HG03521 (cell line): ENCODE data around the gene BRICD5.
"Not testable (repeated sequence)": the region's sequence is repeated elsewhere in the genome, so short reads cannot be mapped to it uniquely, and the experiment has no call there.

Experiments used
- ATAC-seq: cut with Tn5 transposase; IDR thresholded peaks from one replicate; pipeline ENCODE4 v1.9.1; 2021; ENCODE audit warnings: mild to moderate bottlenecking, moderate library complexity; ENCODE audit not compliant: unreplicated experiment

The BRICD5 gene

DNA sequence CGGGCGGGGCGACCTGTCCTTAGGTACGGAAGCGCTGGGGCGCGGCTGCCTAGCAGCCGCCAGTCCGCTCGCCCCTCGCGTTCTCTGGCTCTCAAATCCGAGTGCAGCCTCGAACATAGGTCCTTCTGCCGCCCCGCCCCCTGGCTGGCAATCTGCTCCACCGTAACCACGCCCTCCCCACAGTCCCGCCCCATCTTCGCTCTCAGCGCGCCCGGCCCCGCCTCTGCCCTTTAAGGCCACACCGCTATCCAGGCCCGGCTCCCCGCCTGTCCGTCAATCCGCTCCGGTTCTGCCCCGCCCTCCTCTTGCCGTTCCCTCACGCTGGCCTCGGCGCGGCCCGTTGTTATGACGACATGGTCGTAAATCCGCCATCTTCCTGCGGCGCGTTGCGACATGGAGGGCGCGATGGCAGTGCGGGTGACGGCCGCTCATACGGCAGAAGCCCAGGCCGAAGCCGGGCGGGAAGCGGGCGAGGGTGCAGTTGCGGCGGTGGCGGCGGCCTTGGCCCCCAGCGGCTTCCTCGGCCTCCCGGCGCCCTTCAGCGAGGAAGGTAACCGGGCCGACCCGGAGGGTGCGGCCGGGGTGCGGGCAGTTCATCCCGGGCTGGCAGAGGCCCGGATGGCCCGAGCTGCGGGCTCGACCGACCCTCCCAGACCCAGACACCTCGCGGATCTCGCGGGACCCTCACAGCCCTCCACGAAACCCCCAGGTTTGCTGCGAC is 12.7 kb upstream of the BRICD5 start, which contains the start of gene E4F1:
TSS of gene E4F1 (plus strand) at position 371 of the 721 bp plus-strand sequence. CDS start at position 394, 23 bp downstream.
- peak; percentile 94 for ATAC-seq

DNA sequence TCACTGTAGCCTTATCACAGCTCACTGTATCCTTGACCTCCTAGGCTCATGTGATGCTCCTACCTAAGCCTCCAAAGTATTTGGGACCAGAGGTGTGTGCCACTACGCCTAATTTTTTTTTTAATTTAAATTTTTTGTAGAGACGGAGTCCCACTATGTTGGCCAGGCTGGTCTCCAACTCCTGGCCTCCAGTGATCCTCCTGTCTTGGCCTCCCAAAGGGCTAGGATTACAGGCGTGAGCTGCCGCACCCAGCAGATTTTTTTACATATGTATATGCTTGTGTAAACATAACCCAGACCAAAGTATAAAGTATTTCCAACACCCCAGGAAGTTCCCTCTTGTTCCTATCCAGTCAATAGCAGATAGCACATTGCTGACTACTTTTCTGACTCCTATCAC is 5.7 kb upstream of the BRICD5 start:
- no peak for ATAC-seq

DNA sequence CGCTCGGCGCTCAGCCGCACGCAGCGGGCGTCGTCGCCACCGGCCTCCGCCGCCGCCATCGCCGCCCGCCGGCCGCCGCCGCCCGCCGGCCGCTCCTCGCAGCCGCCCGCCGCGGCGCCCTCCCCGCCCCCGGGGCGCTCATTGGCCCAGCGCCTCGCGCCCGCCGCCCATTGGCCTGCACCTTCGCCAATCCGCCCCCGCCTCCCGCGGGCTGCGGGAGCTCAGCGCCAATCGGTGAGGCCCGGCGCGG is 4.0 kb upstream of the BRICD5 start, which contains the start of gene PGP:
TSS of gene PGP (minus strand) at position 122 of the 250 bp plus-strand sequence. CDS start at position 59, 63 bp downstream.
- peak; percentile 88 for ATAC-seq

DNA sequence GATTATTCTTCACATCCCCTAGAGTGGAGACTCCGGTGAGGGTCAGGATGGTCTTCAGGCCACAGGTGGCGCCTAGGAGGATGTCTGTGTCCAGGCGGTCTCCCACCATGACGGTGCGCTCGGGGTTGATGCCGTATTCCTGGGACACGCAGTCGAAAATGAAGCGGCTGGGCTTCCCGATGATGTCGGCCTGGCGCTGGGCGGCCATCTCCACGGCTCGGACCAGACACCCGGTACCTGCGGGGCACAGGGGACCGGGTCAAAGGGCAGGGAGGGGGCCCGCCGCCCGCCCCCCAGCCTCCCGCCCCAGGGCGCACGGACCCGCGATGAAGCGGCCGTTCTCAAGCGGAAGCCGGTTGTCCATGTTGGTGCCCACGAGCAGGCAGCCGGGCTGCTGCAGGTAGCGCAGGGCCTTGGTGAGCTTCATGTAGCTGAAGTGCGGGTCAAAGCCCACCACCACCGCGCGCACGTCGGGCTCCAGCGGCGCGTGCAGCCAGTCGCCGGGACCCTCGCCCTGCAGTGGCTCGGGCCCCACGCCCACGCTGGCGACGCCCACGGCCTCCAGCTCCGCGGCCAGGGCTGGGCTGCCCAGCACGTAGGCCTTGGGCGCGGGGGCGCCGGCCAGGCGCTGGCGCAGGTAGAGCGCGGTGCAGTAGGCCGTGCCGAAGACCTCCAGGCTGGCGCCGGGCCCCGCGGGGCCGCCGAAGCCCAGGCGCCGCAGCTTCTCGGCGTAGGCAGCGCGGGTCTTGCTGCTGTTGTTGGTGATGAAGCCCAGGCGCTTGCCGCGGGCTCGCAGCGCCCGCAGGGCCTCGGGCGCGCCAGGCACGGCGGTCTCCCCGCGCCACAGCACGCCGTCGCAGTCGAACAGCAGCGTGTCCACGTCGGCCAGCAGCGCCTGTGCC is 3.4 kb upstream of the BRICD5 start:
- peak; percentile 7 for ATAC-seq

DNA sequence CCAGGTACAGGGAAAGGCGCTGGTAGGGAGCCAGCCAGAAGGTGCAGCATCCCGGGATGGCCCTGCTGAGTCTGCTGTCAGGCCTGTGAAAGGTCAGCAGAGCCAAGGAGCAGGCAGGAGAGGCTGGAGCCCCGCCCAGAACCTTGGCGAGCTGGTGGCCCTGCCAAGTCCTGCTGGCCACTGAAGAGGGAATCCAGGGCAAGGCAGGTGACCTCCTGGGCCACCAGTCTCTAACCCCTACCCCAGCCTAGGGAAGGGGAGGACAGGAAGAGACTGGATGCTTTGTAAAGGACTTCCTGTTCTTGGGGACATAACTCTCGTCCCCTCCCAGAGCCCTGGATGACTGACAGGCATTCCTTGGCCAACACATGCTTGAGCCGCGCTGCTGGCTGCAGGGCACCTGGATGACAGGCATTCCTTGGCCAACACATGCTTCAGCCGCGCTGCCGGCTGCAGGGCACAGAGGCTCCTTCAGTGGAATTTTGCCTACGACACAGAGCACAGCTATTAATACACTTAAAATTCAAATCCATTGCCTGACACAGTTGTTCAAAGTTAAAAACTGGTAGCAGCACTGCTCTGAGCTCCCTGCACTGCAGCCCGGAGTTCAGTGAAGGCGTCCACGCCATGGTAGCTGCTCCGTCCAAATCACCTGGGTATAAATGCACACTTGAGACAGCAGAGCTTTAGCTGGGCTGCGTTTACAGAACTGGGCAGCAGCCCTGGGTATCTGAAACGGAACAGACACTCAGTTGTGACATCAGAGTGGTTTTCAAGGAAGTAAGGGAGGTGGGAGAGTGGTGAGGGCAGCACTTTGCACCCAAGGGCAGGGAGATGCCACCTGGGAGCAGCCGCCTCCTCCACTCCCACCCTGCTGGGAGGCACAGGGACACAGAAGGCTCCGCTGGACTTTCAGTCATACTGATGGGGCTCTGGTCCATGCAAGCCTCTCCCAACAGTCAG is 2.0 kb upstream of the BRICD5 start:
- ATAC-seq, result no peak

DNA sequence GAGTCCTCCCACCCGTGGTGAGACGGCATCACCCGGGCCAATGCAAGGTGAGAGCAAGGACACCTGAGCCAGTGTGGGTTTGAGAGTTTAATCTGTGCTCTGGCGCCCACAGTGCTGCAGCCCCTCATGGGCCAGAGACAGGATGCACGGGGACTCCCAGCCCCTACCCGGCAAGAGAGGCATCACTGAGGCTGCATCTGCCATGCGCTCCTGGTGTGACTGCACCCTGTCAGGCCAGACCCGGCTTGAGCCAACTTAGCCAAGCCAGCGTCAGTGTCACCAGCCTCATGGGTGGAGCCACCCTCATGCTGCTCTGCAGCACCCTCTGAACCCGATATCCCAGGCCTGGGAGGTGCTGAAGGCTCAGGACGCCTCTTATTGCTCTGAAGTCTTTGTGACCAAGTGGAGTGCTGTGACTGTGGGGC is 1.3 kb upstream of the BRICD5 start:
- no peak for ATAC-seq

DNA sequence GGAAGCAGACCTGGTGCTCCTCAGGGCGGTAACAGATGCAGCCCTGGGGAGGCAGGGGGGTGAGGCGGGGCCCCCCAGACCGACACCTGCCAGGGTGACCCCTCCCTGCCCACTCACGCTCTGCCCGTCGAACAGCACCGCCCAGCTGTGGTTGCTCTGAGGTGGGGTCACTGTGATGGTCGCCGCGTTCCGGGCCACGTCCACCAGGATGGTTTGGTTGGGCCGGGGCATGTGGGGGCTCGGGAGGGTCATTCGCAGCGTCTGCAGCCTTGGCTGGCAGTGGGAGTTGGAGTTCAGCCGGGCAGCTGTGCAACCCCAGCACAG is 692 bp downstream of the BRICD5 start:
- ATAC-seq, result no peak

DNA sequence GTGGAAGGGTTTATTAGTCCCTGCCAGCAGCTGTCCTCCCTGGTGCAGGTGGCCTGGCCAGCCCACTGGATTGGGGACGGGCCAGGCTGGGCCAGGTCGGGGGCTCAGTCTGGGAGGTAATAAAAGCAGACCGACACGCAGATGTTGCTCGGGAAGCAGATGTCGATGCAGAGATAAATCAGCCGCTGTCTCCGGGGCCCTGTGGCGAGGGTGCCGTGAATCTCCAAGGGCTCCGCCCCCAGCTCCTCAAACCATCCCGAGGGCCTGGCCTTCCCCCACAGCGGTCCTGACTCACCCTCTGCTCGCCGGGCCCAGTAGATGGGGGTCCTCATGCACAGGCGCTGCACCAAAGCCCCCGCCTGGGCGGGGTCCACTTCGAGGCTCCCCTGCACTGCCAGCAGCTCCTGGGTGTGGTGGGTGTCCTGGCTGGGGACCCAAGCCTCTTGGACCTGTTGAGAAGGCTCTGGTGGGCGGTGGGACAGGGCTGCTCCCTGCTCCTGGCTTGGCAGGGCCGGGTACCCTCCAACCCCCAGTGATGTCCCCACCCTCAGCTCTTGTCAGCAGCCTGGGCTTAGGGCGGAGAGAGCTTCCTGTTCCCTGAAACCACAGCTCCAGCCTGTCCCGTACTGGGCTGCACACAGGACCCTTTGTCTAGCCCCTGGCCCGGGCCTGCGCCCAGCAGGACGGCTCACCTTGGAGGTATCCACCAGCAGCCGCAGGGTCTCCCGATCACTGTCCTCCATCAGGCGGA is 1.2 kb downstream of the BRICD5 start:
- ATAC-seq, result no peak

DNA sequence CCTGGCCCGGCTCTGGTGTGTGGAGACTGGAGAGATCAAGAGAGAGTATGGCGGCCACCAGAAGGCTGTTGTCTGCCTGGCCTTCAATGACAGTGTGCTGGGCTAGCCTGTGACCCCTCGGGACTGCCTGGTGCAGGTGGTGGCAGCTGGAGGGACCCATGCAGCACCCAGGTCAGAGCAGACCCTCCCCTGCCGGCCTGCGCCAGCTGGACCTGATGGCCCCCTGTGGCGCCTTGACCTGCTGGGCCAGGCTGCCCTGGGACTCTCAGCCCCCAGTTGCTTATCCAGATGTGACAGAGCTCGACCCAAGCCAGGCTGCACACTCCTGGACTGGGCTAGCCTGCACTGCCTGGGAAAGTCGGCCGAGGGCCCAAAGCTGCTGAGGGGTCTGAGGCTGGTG is 1.9 kb downstream of the BRICD5 start:
- no peak for ATAC-seq

DNA sequence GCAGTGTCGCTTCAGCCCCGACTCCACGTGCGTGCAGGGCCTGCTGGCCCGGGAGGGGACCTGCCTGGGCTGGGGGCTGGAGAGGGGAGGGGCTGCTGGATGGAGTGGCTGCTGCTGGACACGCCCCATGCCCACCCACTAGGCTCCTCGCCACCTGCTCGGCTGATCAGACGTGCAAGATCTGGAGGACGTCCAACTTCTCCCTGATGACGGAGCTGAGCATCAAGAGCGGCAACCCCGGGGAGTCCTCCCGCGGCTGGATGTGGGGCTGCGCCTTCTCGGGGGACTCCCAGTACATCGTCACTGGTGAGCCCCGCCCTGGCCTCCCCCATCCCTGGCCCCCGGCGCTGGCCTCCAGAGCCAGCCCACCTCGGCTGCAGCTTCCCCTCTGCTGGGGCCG is 2.4 kb downstream of the BRICD5 start:
- no peak for ATAC-seq

DNA sequence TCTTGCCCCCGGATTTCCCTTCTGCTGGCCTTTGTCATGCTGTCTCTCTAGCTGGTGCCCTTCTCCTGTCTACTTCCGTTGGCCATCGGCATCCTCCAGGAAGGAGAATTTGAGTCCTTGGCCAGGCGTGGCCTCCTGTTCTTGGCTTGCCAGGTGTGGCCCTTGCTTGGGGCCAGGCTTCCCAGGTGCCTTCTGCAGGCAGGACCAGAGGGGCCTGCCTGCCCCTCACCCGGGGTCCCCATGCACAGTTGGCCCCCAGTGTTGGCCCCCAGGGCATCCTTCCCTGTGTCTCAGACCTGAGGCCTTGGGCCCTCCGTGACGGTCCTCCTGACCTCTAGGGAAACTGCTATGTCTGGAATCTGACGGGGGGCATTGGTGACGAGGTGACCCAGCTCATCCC is 2.8 kb downstream of the BRICD5 start:
- ATAC-seq, result no peak

DNA sequence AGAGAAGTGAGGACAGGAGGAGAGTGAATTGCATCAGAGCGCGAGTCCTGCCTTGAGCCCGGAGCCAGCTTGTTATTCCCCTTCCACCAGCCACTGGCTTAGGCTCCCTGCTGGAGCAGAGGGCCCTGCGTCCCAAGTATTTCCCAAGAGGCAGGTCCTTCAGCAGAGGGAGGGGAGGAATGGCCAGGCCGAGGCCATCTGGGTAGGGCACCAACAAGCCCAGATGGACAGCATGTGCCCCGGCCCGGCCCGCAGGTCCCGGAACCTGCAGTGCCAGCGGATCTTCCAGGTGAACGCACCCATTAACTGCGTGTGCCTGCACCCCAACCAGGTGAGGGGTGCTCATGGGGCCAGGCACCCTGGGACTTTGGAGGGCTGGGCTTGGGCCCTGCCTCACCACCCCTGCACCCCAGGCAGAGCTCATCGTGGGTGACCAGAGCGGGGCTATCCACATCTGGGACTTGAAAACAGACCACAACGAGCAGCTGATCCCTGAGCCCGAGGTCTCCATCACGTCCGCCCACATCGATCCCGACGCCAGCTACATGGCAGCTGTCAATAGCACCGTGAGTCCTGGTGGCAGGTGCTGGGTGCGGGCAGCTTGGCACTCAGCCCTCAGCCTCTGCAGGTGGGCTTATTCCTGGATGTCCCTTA is 3.8 kb downstream of the BRICD5 start:
- ATAC-seq, result no peak

DNA sequence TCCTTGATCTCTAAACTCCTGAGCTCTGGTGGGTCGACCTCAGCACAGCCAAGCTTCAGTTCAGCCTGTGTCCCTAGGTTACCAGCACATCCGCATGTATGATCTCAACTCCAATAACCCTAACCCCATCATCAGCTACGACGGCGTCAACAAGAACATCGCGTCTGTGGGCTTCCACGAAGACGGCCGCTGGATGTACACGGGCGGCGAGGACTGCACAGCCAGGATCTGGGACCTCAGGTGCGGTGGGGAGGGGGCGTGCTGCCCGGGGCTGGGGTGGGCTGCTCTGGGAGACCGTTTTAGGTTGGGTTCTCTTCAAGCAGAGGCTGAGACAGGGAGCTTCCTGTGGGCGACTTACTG is 4.3 kb downstream of the BRICD5 start:
- no peak for ATAC-seq

DNA sequence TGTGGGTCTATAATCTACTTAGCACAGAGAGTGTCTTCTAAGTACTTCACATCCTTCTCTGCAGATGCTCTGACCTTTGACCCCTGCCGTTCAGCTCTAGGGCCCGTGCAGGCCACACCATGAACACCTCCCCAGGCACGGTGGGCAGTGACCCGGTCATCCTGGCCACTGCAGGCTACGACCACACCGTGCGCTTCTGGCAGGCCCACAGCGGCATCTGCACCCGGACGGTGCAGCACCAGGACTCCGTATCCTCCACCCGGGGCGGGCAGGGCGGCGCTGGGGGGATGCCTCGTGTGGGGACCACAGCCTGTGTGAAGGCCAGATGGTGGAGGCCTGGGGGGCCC is 4.7 kb downstream of the BRICD5 start:
- ATAC-seq, result peak; percentile 10

DNA sequence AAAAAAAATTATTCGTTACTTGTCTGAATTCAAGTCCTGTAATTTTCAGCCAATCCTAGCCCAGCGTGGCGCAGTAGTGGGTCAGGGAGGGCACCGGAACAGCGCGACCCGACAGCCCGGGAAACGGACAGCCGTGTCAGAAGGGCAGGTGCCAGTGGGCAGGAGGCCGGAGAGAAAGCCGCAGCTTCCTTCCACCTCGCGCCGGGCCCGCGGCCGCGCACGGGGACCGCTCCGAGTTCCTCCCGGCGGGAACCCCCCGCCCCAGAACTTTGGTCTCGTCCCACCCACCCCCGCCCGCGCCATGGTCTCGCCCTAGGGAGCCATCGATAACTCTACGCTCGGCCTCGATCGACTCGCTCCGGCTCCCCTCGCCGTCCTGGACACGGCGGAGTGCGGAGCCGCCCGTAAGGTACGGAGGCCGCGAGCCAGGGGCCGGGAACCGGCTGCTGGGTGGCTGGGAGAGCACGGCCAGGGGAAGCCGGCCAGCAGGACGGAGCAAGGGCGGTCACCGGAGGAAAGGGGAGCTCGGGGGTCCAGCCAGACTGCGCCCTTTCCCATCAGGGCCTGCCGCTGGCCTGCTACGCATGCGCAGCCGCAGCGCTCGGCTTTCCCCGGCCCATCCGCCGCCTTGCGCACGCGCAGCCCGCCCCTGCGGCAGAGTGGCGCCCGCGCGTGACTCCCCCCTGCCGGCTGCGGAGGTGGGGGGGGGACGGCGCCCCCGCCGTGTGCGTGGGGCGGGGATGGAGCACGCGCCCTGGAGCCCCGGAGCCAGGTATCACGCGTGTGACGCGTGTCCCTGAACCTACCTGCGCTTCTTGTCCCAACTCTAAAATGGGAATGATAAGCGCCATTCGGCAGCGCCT is 5.3 kb downstream of the BRICD5 start, which contains the start of gene MLST8:
TSS of gene MLST8 (plus strand) at position 351 of the 863 bp plus-strand sequence. CDS start 632 bp downstream, outside the sequence.
- ATAC-seq, result peak; percentile 71

DNA sequence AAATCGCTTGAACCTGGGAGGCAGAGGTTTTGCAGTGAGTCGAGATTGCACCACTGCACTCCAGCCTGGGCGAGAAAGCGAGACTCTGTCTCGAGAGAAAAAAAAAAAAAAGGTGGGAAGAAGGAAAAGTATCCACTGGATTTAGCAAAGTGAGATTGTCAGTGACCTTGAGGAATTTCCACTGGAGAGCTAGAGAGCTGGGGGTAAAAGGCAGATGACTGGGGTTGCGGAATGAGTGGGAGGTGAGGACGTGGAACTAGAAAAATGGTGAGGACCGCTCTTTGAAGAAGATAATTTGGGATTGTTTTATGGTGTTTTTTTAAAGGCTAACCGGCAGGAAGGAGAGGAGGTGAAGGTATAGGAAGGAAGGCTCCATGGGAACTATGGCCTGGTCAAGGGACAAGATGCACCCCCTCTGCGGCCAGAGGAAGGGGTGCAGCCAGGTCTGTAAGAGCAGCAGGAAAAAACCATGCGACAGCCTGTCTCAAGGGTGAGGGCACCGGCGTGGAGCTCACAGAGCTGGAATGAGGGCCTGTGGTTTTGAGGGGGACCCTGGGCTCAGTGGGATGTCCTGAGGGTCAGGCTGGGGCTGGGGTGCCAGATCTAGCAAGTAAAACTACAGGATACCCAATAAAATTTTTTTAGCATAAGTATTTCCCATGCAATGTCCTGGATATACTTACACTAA is 6.1 kb downstream of the BRICD5 start:
- ATAC-seq, result no peak

DNA sequence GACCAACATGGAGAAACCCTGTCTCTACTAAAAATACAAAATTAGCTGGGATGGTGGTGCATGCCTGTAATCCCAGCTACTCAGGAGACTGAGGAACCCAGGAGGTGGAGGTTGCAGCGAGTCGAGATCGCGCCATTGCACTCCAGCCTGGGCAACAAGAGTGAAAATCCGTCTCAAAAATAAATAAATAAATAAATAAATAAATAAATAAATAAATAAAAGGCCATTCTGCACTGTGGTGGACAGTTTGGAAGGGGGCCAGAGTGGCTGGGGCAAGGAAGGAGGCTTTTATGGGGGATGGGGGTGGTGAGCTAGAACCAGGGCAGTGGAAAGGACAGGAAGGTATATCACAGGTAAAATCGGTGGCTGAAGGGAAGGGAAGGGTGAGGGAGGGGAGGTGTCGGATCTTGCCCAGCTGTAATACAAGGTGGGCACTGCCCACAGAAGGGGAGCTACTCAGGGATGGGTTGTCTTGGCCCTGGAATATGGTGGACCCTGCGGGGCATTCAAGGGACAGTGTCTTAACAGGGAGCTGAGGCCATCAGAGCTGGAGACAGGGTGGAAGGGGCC is 7.5 kb downstream of the BRICD5 start:
- not testable (repeated sequence) for ATAC-seq

DNA sequence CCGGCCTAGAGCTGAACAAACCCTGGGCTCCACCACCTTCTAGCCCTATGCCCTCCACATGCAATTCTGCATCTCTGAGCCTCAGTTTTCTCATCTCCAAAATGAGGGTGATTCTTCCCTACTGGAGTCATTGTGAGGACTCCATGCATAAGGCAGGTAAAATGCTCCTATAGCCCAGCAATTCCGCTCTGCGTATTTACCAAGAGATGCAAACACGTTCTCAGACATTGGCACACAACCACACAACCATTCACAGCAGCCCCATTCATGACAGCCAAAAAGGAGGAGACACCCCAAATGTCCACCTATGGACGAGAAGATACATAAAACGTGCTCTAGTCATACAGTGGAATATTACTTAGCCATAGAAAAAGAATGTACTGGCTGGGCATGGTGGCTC is 10.3 kb downstream of the BRICD5 start:
- no peak for ATAC-seq
